ENCODE measurements around the gene OSBPL2.

The OSBPL2 gene

DNA sequence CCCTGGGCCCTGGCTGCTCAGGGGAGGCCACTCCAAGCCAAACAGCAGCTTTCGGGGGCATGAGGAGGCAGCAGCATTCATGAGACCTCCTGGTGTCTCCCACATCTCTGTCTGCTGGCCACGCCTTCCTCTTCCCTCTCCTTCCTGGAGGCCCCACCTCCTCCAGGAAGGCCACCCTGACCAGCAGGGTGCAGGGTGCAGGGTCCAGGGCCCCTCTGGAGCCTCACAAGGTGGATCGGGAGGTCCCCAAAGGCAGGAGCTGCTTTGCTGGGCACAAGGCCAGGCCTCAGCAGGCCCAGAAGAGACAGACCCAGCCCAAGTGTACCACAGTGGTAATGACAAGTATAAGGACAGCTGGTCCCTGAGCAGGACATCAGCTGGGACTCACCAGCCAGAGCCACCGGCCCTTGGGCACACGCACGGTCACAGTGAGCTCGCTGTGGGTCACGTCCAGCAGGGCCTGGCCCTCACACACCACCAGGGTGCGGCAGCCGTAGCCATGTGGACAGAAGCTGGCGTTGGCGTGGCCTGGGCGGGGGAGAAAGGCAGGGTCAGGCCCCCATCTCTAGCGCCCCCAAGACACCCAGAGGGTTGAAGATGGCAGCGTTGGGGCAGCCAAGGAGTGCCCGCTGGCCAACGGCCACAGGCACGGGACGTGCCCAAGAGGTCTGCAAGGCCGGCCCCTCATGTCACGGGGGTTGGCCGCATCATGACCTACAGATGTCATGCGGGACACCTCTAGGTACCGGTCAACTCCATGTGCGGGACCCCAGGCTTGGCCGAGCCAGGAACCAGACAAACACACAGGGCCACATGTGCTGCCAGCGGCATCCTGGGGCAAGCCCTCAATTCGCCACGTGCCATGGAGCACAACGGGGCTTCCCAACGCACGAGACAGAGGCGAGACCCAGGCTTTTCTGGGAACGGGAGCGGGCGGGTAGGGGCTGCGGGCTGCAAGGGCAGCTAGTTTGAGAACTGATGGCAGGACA lies 91.4 kb downstream of the OSBPL2 start:
- no peak for TF ChIP-seq SPI1 (IDR thresholded peaks at IDR 0.05; ENCODE audit: low read depth, low read length)
- no peak for TF ChIP-seq POLR2A (IDR thresholded peaks at IDR 0.05; ENCODE audit: low read depth, low read length)
- no peak for TF ChIP-seq TAF1 (IDR thresholded peaks at IDR 0.05; ENCODE audit: low read depth, low read length)
- no peak for TF ChIP-seq POU2F2 (IDR thresholded peaks at IDR 0.05; ENCODE audit: low read depth, low read length)
- no peak for TF ChIP-seq PAX5 (IDR thresholded peaks at IDR 0.05; ENCODE audit: insufficient read depth, low read length, severe bottlenecking)
- no peak for TF ChIP-seq POLR2AphosphoS5 (IDR thresholded peaks at IDR 0.05; ENCODE audit: low read depth, low read length)
- DNase-seq (ENCODE audit: insufficient read length, low spot score) (no peak), FAIRE-seq (no peak)

DNA sequence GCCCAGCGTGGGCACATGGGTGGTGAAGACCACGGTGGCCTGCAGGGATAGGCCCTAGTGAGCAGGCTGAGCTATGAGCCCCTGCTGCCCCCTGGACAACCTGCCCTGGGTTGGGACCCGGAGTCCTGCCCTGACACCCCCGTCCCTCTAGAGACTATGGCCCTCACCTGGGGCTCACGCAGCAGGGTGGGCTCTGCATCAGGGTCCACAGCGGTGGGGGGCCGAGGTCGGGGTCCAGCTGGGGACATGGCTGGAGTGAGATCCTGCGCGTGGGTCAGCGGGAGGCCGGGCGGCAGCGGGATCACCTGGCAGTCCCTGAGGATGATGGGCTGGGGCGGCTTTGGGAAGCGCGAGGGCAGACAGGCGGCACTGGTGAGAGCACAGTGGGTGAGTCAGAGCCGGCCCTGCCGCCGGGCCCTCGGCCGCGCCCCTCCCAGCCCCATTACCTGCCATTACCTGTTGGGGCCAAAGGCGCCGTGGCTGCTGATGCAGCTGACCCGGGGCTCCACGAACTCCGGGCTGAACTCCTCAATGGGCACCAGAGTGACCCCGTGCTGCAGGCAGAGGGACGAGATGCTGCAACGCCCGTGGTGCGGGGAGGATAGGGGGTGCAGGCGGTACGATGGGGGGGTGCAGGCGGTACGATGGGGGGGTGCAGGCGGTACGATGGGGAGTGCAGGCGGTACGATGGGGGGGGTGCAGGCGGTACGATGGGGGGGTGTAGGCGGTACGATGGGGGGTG lies 92.4 kb downstream of the OSBPL2 start:
- no peak for DNase-seq (ENCODE audit: insufficient read length, low spot score)
- TF ChIP-seq POLR2AphosphoS5 (IDR thresholded peaks at IDR 0.05; ENCODE audit: low read depth, low read length) = no peak
- TF ChIP-seq POU2F2 (IDR thresholded peaks at IDR 0.05; ENCODE audit: low read depth, low read length) = no peak
- no peak for TF ChIP-seq SPI1 (IDR thresholded peaks at IDR 0.05; ENCODE audit: low read depth, low read length)
- no peak for TF ChIP-seq POLR2A (IDR thresholded peaks at IDR 0.05; ENCODE audit: low read depth, low read length)
- no peak for TF ChIP-seq PAX5 (IDR thresholded peaks at IDR 0.05; ENCODE audit: insufficient read depth, low read length, severe bottlenecking)
- TF ChIP-seq TAF1 (IDR thresholded peaks at IDR 0.05; ENCODE audit: low read depth, low read length) = no peak
- FAIRE-seq = no peak

DNA sequence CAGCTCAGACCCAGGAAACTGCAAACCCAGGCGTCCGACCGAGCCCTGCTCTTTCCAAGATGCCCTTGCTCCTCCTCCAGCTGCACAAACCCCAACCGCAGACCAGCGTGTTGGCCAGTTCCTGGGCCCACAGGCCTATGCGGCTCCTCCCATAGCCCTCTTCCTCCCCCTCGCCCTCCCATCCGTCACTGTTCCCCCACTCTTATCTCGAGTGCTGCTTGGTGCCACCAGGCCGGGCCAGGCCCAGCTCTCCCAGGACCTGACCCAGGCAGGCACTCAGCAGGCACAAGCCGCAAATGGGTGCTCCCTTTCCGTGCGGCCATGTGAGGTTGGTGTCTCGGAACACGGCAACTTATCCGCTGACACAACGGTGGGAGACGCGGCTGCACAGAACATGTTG lies 93.0 kb downstream of the OSBPL2 start:
- FAIRE-seq (no peak), DNase-seq (ENCODE audit: insufficient read length, low spot score) (no peak)
- TF ChIP-seq SPI1 (IDR thresholded peaks at IDR 0.05; ENCODE audit: low read depth, low read length) = no peak
- no peak for TF ChIP-seq POLR2AphosphoS5 (IDR thresholded peaks at IDR 0.05; ENCODE audit: low read depth, low read length)
- no peak for TF ChIP-seq TAF1 (IDR thresholded peaks at IDR 0.05; ENCODE audit: low read depth, low read length)
- TF ChIP-seq POU2F2 (IDR thresholded peaks at IDR 0.05; ENCODE audit: low read depth, low read length) = no peak
- no peak for TF ChIP-seq PAX5 (IDR thresholded peaks at IDR 0.05; ENCODE audit: insufficient read depth, low read length, severe bottlenecking)
- no peak for TF ChIP-seq POLR2A (IDR thresholded peaks at IDR 0.05; ENCODE audit: low read depth, low read length)

DNA sequence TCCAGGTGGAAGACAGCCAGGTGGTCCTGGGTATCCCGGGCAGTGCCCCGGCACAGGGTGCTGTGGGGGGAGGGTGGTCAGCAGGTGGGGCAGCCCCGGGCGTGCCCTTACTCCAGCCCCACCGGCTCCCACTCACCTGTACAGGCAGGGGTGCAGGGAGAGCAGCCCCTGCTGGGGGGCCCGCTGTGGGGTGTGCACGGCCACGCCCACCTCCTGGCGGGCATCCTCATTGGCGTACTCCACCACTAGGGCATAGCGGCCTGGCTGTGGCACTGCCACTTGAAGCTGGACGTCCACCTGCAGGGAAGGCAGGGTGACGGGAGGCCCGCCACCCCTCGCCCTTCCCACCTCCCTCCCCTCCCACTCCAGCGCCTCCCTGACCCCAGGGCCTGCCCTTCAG lies 94.1 kb downstream of the OSBPL2 start:
- no peak for FAIRE-seq
- TF ChIP-seq PAX5 (IDR thresholded peaks at IDR 0.05; ENCODE audit: insufficient read depth, low read length, severe bottlenecking) = no peak
- no peak for DNase-seq (ENCODE audit: insufficient read length, low spot score)

DNA sequence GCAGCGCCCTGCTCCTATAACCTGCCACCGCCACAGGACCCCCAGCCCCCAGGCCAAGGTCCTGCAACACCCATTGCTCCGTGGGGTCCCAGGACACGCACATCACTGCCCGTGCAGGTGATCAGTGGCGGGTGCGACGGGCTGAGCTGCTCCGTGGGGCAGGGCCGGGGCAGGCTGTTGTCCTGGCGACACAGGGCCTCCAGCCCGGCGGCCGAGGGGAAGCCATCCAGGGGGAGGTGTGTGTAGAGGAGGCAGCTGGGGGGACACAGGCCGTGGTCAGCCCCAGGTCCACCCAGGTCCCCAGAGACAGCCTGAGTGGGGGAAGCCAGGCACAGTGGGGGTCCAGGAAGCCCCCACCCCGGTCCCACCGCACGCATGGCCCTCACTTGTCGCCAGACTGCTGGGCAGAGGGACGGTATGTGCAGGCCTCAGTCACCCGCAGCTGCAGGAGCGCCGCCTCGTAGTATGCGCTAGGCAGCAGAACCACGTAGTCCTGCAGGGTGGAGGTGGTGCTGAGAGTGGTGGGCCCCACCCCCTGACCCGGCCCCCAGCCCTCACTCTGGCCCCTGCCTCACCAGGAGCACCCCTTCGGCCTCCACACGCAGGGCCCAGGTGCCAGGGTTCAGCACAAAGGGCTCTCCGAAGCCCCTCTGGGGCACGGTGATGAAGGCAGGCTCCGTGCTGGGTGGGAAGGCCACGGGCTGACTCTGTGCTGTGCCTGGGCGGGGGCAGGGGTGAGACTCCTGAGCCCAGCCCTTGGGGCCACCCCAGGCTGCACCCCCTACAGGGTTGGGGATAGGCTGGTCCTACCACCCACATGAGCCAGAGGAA lies 94.9 kb downstream of the OSBPL2 start:
- TF ChIP-seq SPI1 (IDR thresholded peaks at IDR 0.05; ENCODE audit: low read depth, low read length) = no peak
- no peak for TF ChIP-seq PAX5 (IDR thresholded peaks at IDR 0.05; ENCODE audit: insufficient read depth, low read length, severe bottlenecking)
- no peak for TF ChIP-seq POU2F2 (IDR thresholded peaks at IDR 0.05; ENCODE audit: low read depth, low read length)
- no peak for TF ChIP-seq POLR2AphosphoS5 (IDR thresholded peaks at IDR 0.05; ENCODE audit: low read depth, low read length)
- no peak for TF ChIP-seq TAF1 (IDR thresholded peaks at IDR 0.05; ENCODE audit: low read depth, low read length)
- no peak for TF ChIP-seq POLR2A (IDR thresholded peaks at IDR 0.05; ENCODE audit: low read depth, low read length)
- FAIRE-seq = no peak
- no peak for DNase-seq (ENCODE audit: insufficient read length, low spot score)

DNA sequence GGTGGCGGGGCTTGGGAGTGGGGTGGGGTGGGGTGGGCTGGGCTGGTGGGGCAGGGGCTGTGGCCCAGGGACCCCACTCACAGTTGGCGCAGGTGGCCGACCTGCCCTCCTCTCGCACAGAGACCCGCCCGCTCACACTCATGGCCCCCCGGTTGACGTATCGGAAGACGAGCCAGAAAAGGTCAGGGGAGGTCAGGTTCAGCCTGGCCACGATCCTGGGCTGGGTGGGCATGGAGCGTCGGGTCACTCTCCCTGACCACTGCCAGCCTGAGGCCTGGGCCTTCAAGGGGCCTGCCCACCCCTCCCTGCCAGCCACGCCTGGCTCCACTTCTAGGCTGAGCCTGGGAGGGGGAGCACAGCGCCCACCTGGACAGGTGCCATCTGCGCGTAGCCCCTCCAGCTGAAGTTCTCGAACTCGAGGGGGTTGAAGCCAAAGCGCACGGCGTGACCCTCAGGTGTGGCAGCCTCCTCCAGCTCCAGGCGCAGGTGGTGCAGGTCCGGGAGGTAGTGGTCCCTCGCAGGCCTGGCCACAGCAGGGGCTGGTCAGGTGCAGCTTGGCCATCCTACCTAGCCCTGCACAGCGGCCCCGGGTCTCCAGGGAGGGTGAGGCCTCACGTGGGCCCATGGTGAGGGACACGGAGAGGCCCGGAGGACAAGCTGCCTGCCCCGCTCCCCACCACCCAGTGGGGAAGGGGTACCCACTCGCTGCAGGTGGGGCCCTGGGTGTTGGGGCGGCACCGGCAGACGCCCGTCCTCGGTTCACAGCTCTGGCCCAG lies 95.7 kb downstream of the OSBPL2 start:
- DNase-seq (ENCODE audit: insufficient read length, low spot score) = no peak
- TF ChIP-seq SPI1 (IDR thresholded peaks at IDR 0.05; ENCODE audit: low read depth, low read length) (no peak), POLR2AphosphoS5 (IDR thresholded peaks at IDR 0.05; ENCODE audit: low read depth, low read length) (no peak), TAF1 (IDR thresholded peaks at IDR 0.05; ENCODE audit: low read depth, low read length) (no peak), PAX5 (IDR thresholded peaks at IDR 0.05; ENCODE audit: insufficient read depth, low read length, severe bottlenecking) (no peak), POU2F2 (IDR thresholded peaks at IDR 0.05; ENCODE audit: low read depth, low read length) (no peak), POLR2A (IDR thresholded peaks at IDR 0.05; ENCODE audit: low read depth, low read length) (no peak)
- no peak for FAIRE-seq

DNA sequence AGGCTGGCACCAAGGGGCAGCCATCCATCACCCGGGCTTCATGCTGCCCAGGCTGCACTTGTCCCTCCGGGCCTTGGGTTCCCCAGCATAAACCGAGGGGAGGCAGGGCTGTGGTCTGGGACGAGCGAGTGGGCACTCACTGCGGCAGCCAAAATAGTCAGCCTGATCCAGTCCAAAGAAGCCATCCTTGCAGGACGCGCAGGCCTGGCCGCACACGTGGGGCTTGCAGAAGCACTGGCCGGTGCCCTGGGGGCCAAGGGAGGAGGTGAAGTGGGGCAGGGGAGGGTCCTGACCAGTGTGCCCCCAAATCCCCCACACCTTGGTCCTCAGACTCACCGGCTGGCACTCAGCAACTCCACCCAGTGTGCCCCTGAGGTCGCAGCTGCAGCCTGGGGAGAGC lies 96.6 kb downstream of the OSBPL2 start:
- no peak for FAIRE-seq
- DNase-seq (ENCODE audit: insufficient read length, low spot score) = no peak
- no peak for TF ChIP-seq PAX5 (IDR thresholded peaks at IDR 0.05; ENCODE audit: insufficient read depth, low read length, severe bottlenecking)
- no peak for TF ChIP-seq TAF1 (IDR thresholded peaks at IDR 0.05; ENCODE audit: low read depth, low read length)
- no peak for TF ChIP-seq POLR2AphosphoS5 (IDR thresholded peaks at IDR 0.05; ENCODE audit: low read depth, low read length)
- no peak for TF ChIP-seq POLR2A (IDR thresholded peaks at IDR 0.05; ENCODE audit: low read depth, low read length)
- no peak for TF ChIP-seq POU2F2 (IDR thresholded peaks at IDR 0.05; ENCODE audit: low read depth, low read length)
- no peak for TF ChIP-seq SPI1 (IDR thresholded peaks at IDR 0.05; ENCODE audit: low read depth, low read length)

DNA sequence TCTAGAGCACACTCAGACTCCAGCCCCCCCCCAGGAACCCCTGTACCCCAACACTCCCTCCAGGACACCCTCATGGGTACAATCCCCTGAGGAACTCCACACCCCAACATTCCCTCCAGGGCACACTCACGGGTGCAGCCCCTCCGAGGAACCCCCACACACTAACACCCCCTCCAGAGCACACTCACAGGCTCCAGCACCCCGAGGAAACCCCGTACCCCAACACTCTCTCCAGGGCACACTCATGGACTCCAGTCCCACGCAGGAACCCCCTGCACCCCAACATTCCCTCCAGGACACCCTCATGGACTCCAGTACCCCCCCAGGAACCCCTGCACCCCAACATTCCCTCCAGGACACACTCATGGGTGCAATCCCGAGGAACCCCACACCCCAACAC lies 97.2 kb downstream of the OSBPL2 start:
- no peak for FAIRE-seq
- no peak for TF ChIP-seq PAX5 (IDR thresholded peaks at IDR 0.05; ENCODE audit: insufficient read depth, low read length, severe bottlenecking)
- no peak for TF ChIP-seq SPI1 (IDR thresholded peaks at IDR 0.05; ENCODE audit: low read depth, low read length)
- TF ChIP-seq POLR2AphosphoS5 (IDR thresholded peaks at IDR 0.05; ENCODE audit: low read depth, low read length) = no peak
- TF ChIP-seq POLR2A (IDR thresholded peaks at IDR 0.05; ENCODE audit: low read depth, low read length) = no peak
- no peak for TF ChIP-seq POU2F2 (IDR thresholded peaks at IDR 0.05; ENCODE audit: low read depth, low read length)
- no peak for TF ChIP-seq TAF1 (IDR thresholded peaks at IDR 0.05; ENCODE audit: low read depth, low read length)
- no peak for DNase-seq (ENCODE audit: insufficient read length, low spot score)

Measured in GM12891 (cell line).